HG03139 (cell line): ENCODE results near the gene UROD.
"Not testable (repeated sequence)": the region's sequence is repeated elsewhere in the genome, so short reads cannot be mapped to it uniquely, and the experiment has no call there.

ENCODE experiments used
- ATAC-seq: cut with Tn5 transposase; IDR thresholded peaks from one replicate; pipeline ENCODE4 v1.9.1; 2021; ENCODE audit not compliant: unreplicated experiment

The UROD gene

GRCh38 chr1:45038240-45038639 is 26.2 kb downstream of the UROD start:
- no peak for ATAC-seq

GRCh38 chr1:45038661-45039364 is 26.8 kb downstream of the UROD start:
- ATAC-seq, result no peak

- no peak for ATAC-seq
These were observed 28.2 kb downstream of the UROD start for GRCh38 chr1:45040297-45040696.

GRCh38 chr1:45043094-45043493 is 31.0 kb downstream of the UROD start:
- no peak for ATAC-seq

- no peak for ATAC-seq
These were observed 32.9 kb downstream of the UROD start for GRCh38 chr1:45044916-45045315.

- ATAC-seq, result no peak
These were observed 35.0 kb downstream of the UROD start for GRCh38 chr1:45047032-45047431.

GRCh38 chr1:45051005-45051772 is 39.1 kb downstream of the UROD start:
- no peak for ATAC-seq

- ATAC-seq, result no peak
These were observed 45.5 kb downstream of the UROD start for GRCh38 chr1:45057542-45057941.

- ATAC-seq, result no peak
These were observed 47.8 kb downstream of the UROD start for GRCh38 chr1:45059829-45060228.

- ATAC-seq, result not testable (repeated sequence)
These were observed 50.4 kb downstream of the UROD start for GRCh38 chr1:45062463-45062862.

GRCh38 chr1:45065083-45065482 is 53.0 kb downstream of the UROD start:
- no peak for ATAC-seq
